ENCODE measurements around the gene BABAM2.

The BABAM2 gene

DNA sequence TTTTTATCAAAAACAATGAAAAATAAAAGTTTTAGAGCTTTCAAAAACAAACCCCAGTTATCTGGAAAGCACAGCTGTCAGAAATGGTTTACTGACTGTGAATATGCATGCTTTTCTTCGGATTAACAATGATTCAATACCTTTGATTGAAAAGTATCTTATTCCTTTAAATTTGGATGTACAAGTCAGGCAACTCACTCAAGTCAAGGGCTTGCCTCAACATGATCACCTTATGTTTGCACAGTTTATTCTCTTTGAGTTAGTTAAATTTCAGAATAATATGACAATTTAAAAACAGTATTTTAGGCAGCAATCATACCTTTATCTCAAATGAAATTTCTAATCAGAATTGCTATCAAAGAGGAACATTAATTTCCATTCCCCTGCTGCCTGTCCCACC lies 393.3 kb downstream of the BABAM2 start:
- DNase-seq (ENCODE audit: low read depth) = no peak
- TF ChIP-seq, protein P1, sequence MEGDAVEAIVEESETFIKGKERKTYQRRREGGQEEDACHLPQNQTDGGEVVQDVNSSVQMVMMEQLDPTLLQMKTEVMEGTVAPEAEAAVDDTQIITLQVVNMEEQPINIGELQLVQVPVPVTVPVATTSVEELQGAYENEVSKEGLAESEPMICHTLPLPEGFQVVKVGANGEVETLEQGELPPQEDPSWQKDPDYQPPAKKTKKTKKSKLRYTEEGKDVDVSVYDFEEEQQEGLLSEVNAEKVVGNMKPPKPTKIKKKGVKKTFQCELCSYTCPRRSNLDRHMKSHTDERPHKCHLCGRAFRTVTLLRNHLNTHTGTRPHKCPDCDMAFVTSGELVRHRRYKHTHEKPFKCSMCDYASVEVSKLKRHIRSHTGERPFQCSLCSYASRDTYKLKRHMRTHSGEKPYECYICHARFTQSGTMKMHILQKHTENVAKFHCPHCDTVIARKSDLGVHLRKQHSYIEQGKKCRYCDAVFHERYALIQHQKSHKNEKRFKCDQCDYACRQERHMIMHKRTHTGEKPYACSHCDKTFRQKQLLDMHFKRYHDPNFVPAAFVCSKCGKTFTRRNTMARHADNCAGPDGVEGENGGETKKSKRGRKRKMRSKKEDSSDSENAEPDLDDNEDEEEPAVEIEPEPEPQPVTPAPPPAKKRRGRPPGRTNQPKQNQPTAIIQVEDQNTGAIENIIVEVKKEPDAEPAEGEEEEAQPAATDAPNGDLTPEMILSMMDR (conservative IDR thresholded peaks at IDR 0.05; ENCODE audit: control insufficient read depth, insufficient read depth, low read depth, low read length) = no peak

DNA sequence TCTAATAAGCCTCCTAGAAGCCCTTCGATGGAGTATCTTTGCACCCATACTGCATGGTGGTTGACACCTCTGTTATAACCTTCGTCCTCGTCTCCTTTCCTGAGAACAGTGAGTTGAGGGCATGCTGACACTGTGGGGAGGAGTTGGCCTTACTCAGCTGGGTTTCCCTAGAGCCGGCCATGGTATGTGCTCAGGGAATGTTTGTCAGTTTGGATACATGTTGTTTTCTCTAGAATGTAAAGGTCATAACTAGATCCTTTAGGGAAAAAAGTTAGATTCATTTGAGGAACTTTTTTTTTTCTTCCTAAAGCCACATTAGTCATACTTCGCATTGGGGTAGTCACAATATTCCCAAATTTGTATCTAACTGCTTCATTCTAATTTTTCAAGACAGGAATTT lies 396.1 kb downstream of the BABAM2 start:
- TF ChIP-seq, protein P1 (conservative IDR thresholded peaks at IDR 0.05; ENCODE audit: control insufficient read depth, insufficient read depth, low read depth, low read length) = no peak
- H3K4me3 ChIP-seq (ENCODE audit: control insufficient read depth, low read depth, low read length) = no peak overlapping the region
- peak; percentile 56 for DNase-seq (ENCODE audit: low read depth)

More for the DNA sequence above, 393.3 kb downstream of the BABAM2 start:
- H3K4me3 ChIP-seq (ENCODE audit: control insufficient read depth, low read depth, low read length) = no peak overlapping the region

DNA sequence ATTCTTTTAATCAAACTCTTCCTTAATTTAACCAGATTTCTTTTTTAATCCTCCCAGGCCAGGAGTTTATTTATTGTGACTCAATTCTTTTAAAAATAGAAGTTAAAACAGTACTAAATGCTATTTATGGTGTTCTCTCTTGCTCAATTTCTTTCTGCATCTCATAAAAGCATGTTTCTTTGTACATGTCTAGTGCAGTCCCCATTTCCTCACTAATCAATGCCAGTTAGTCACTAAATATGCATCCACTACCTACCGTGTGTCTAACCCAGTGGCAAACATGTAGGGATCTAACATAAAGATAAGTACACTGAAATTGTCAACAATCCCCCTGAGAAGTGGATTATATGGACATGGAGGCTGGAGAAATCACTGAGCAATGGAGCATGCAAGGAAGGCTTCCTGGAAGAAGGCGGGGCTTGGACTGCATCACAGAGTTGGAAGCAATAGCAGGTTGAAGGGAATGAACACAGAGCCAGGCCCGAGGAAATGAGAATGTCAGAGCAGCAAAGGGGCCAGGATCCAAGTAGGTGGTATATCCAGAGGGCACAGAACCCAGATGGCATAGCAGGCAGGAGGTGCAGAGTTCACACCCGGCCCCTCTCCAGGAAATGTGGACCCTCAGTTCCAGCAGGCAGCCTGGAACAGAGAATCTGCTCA lies 396.9 kb downstream of the BABAM2 start:
- TF ChIP-seq, protein P1 (conservative IDR thresholded peaks at IDR 0.05; ENCODE audit: control insufficient read depth, insufficient read depth, low read depth, low read length) = no peak
- H3K4me3 ChIP-seq (ENCODE audit: control insufficient read depth, low read depth, low read length) = no peak overlapping the region
- peak; percentile 44 for DNase-seq (ENCODE audit: low read depth)

DNA sequence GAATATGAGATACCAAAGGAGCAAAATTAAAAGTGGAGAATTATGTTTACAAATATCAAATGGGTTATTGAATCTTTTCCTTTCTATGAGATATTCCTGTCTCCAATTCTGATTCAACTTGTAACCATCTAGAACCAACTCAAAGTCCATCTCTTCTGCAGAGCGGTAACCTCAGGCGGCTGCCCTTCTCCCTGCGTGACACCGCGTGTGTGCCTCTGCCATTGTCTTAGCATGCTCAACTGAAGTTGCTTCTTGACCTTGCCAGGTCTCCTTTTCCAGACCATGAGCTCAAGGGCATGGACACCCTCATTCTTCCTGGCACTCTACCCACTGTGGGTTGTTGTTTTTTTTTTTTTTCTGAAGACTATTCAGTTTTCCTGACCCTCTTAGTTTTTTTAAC lies 398.1 kb downstream of the BABAM2 start:
- TF ChIP-seq, protein P1 (conservative IDR thresholded peaks at IDR 0.05; ENCODE audit: control insufficient read depth, insufficient read depth, low read depth, low read length) = no peak
- no peak overlapping the region for H3K4me3 ChIP-seq (ENCODE audit: control insufficient read depth, low read depth, low read length)
- no peak for DNase-seq (ENCODE audit: low read depth)

DNA sequence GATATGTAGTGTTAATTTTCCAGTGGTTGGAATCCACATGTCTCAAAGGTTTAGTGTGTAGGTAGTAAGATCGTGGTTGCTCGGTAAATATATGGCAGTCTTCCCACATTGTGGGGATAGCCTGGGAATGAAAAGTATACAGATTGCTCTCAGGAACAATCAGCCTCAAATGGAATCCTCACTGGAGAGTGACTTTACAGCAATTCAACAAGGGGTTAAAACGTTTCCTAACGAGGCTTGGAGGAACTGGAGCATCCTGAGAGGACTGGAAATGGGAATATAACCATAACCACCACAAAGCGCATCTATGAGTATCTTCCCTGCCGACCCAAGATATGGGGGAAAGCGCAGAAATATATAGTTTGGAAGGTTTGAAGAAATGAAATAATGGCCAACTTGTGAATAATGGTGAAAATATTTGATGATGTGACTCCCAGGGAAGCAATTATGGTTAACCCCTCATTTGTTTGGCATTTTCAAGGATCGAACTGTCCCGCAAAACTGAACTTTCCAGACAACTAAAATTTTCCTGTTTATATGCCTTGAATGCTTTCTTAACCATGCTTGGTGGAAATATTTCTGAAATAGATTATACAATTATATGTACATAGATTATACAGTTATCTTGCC lies 401.4 kb downstream of the BABAM2 start:
- no peak overlapping the region for H3K4me3 ChIP-seq (ENCODE audit: control insufficient read depth, low read depth, low read length)
- DNase-seq (ENCODE audit: low read depth) = peak; percentile 67
- TF ChIP-seq, protein P1 (conservative IDR thresholded peaks at IDR 0.05; ENCODE audit: control insufficient read depth, insufficient read depth, low read depth, low read length) = no peak

DNA sequence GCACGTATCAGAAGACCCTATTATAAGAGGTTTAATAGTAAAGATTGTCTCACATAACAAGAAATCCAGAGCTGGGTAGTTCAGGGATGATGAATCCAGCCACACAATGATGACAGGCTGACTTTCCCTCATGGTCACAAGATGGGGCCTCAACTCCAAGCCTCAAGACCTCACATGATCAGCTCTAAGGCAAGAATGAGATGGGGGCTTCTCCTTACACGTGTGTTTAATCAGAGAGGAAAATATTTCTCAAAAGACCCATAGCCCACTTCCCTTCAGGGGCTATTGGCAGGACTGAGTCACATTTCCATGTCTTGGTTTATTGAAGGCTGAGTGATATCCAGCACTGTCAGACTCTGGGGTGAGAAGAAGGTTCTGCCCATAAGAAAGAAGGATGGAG lies 402.0 kb downstream of the BABAM2 start:
- H3K4me3 ChIP-seq (ENCODE audit: control insufficient read depth, low read depth, low read length) = no peak overlapping the region
- DNase-seq (ENCODE audit: low read depth) = peak; percentile 73
- TF ChIP-seq, protein P1 (conservative IDR thresholded peaks at IDR 0.05; ENCODE audit: control insufficient read depth, insufficient read depth, low read depth, low read length) = no peak
